B cell (primary cell): ENCODE data around the gene CTRB2. TPM values are rescaled to one million over a fixed set of nuclear protein-coding genes. Genes with fewer than 3 reads are reported as not detected.

Experiments used
- ATAC-seq: fragments of 200-7000 bp; cut with Tn5 transposase; one replicate; pipeline ENCODE4 v1.10.0; 2021; ENCODE audit warnings: low read depth, mild to moderate bottlenecking, moderate number of reproducible peaks, moderate library complexity
- CTCF ChIA-PET: fragments of 350-600 bp; sonication (Branson Sonifier 250); formaldehyde crosslinking; loops from one replicate; lab custom pipeline; 2021; ENCODE audit warnings: antibody characterized with exemption, inconsistent platforms; lab: Charles Lee
- POLR2A ChIA-PET: fragments of 350-600 bp; sonication (Branson Sonifier 250); formaldehyde crosslinking; loops from one replicate; lab custom pipeline; 2021; ENCODE audit warnings: antibody characterized with exemption; lab: Charles Lee
- DNase-seq: peaks from one replicate; pipeline ENCODE4 v3.0.0; 2013
- H2AFZ ChIP-seq: 2 replicates; pipeline ENCODE4 v1.6.1; 2012; ENCODE audit warnings: mild to moderate bottlenecking, low read depth, low read length; ENCODE audit not compliant: insufficient read depth, poor library complexity, severe bottlenecking
- H3K27ac ChIP-seq, 2 donors: 1 replicate in 1 of 2; 2 replicates in 1 of 2; pipeline ENCODE4 v1.5.1; 2012 to 2013; ENCODE audit warnings: low read length in 2 of 2, mild to moderate bottlenecking in 2 of 2, moderate library complexity in 1 of 2
- H3K27me3 ChIP-seq, 4 experiments: fragments of 200-600 bp in 1 of 4; sonication (generic) in 1 of 4; replicated peaks in 1 of 4; 1 replicate in 2 of 4; 2 replicates in 2 of 4; pipeline versions ENCODE4 v1.6.1 to v1.7.0; 2013 to 2016; ENCODE audit warnings: low read length in 3 of 4, mild to moderate bottlenecking in 2 of 4, mixed read lengths in 1 of 4, moderate library complexity in 1 of 4; ENCODE audit not compliant: insufficient read depth in 4 of 4, control insufficient read depth in 3 of 4; ENCODE audit errors: control extremely low read depth in 1 of 4
- H3K36me3 ChIP-seq, 2 experiments: replicated peaks in 1 of 2; 1 replicate in 1 of 2; 2 replicates in 1 of 2; pipeline versions ENCODE4 v1.6.1 to v1.7.1; 2013; ENCODE audit warnings: low read length in 1 of 2; ENCODE audit not compliant: insufficient read depth in 2 of 2, control insufficient read depth in 1 of 2; ENCODE audit errors: control extremely low read depth in 1 of 2, extremely low read depth in 1 of 2
- H3K4me1 ChIP-seq, 2 donors: fragments of 200-600 bp in 1 of 2; sonication (generic) in 1 of 2; 1 replicate in 1 of 2; 2 replicates in 1 of 2; pipeline versions ENCODE4 v1.5.1 to v1.6.1; 2013 to 2017; ENCODE audit warnings: low read length in 2 of 2; ENCODE audit not compliant: control insufficient read depth in 2 of 2, insufficient read depth in 2 of 2
- H3K4me2 ChIP-seq: replicated peaks from 2 replicates; pipeline ENCODE3; 2012; ENCODE audit warnings: mild to moderate bottlenecking, low read depth, low read length; ENCODE audit not compliant: poor library complexity, severe bottlenecking
- H3K4me3 ChIP-seq, 5 experiments: fragments of 200-600 bp in 1 of 5; sonication (generic) in 1 of 5; 1 replicate in 3 of 5; 2 replicates in 2 of 5; pipeline versions ENCODE4 v1.5.1 to v1.7.0; 2011 to 2016; ENCODE audit warnings: low read length in 4 of 5, mild to moderate bottlenecking in 4 of 5, low read depth in 2 of 5, control low read depth in 1 of 5, moderate library complexity in 1 of 5; ENCODE audit not compliant: insufficient read depth in 1 of 5; ENCODE audit errors: control extremely low read depth in 1 of 5, extremely low read depth in 1 of 5
- H3K79me2 ChIP-seq: fragments of 200-600 bp; sonication (generic); one replicate; pipeline ENCODE4 v1.6.0; 2016; ENCODE audit warnings: low read length; ENCODE audit not compliant: control insufficient read depth, insufficient read depth
- H3K9ac ChIP-seq: fragments of 200-600 bp; sonication (generic); 2 replicates; pipeline ENCODE4 v1.6.1; 2017; ENCODE audit warnings: mild to moderate bottlenecking, low read length, moderate library complexity
- H3K9me3 ChIP-seq, 3 donors: one replicate each; pipeline versions ENCODE4 v1.6.1 to v1.7.1; 2013; ENCODE audit warnings: low read length in 2 of 3; ENCODE audit not compliant: control insufficient read depth in 2 of 3, insufficient read depth in 1 of 3; ENCODE audit errors: control extremely low read depth in 1 of 3
- H4K20me1 ChIP-seq: 2 replicates; pipeline ENCODE4 v1.6.0; 2012; ENCODE audit warnings: mild to moderate bottlenecking, low read length; ENCODE audit not compliant: insufficient read depth, control insufficient read depth, poor library complexity, severe bottlenecking
- H3K27ac Mint-ChIP-seq: one replicate; pipeline ENCODE4 v1.8.0; 2021; ENCODE audit warnings: mixed read lengths
- H3K27me3 Mint-ChIP-seq: one replicate; pipeline ENCODE4 v1.8.0; 2021; ENCODE audit warnings: mixed read lengths
- H3K4me1 Mint-ChIP-seq: one replicate; pipeline ENCODE4 v1.8.0; 2021; ENCODE audit warnings: mixed read lengths
- H3K4me3 Mint-ChIP-seq: one replicate; pipeline ENCODE4 v1.8.0; 2021; ENCODE audit warnings: mixed read lengths
- H3K9me3 Mint-ChIP-seq: one replicate; pipeline ENCODE4 v1.8.0; 2022; ENCODE audit warnings: mixed read lengths; ENCODE audit not compliant: insufficient read depth
- EZH2 ChIP-seq: IDR thresholded peaks from 2 replicates; pipeline ENCODE4 v1.6.1; 2012; ENCODE audit warnings: borderline replicate concordance, low read depth, mild to moderate bottlenecking, moderate library complexity, low read length; ENCODE audit not compliant: insufficient read depth, poor library complexity, severe bottlenecking
- WGBS: methylation state at CpG from one replicate; pipeline ENCODE4 v1.1.5; 2013; ENCODE audit warnings: missing lambda C conversion rate; ENCODE audit not compliant: insufficient coverage; 5-methylcytosine and 5-hydroxymethylcytosine counted together
- intact Hi-C: fragments of 100-400 bp; cut with micrococcal nuclease; formaldehyde crosslinking; loops from one replicate; pipeline ENCODE4 v1.10.0; 2022
- polyA plus RNA-seq: library from polyadenylated mRNA; depleted of rRNA; stranded (reverse); fragments of >200 nt; gene quantifications from 2 replicates; pipeline ENCODE4 v1.2.3, GENCODE V29; 2012
- total RNA-seq, 2 donors: library from RNA; stranded (reverse); fragments of 120-200 nt in 1 of 2; gene quantifications; 1 replicate in 1 of 2; 2 replicates in 1 of 2; pipeline versions ENCODE4 v1.2.3 to v1.2.4, GENCODE V29; 2013 to 2022
- TF ChIP-seq, protein P1 (sequence below): fragments of 200-600 bp; IDR thresholded peaks from one replicate; pipeline ENCODE4 v1.8.0; 2022; ENCODE audit warnings: antibody characterized with exemption, mild to moderate bottlenecking

CTRB2 gene
- total and polyA plus RNA-seq, 2 donors (not counting 1 experiment from before 2014, with no cell fraction given) = not detected

GRCh38 chr16:75251280-75252048 lies 44.5 kb upstream of the CTRB2 start, which contains the start of gene BCAR1:
TSS of gene BCAR1 (minus strand) at chr16:75251624. CDS start at chr16:75251482, 142 bp downstream.
- Mint-ChIP-seq H3K27ac (no peak within 1 kb of the TSS), H3K4me3 (peak within 1 kb of the TSS; percentile 77), H3K4me1 (peaks cover 13% of the 10 kb centered on the region), H3K9me3 (no peaks in the 10 kb centered on the region), H3K27me3 (peaks cover 53% of the 10 kb centered on the region)
- Histone ChIP-seq H3K4me1 (peaks cover 13 to 20% of the 10 kb centered on the region in 2 donors), H3K27me3 (peaks cover 0 to 80% (median 35%) of the 10 kb centered on the region in 4 experiments), H3K9me3 (peaks cover 0 to 13% (median 0%) of the 10 kb centered on the region in 3 donors), H3K9ac (peak within 1 kb of the TSS; percentile 26), H2AFZ (no peak within 1 kb of the TSS), H3K27ac (no peak within 1 kb of the TSS), H3K4me3 (peak within 1 kb of the TSS in 3 of 5 experiments; percentile 11 to 50 (median 33)), H3K79me2 (no peaks in the 10 kb centered on the region), H4K20me1 (peaks cover 8% of the 10 kb centered on the region), H3K4me2 (peak within 1 kb of the TSS; percentile 70), H3K36me3 (no peaks in the 10 kb centered on the region)
- POLR2A ChIA-PET = no interaction called here
- DNase-seq (no peak), ATAC-seq (no peak)
- CTCF ChIA-PET = interaction anchor here (1.8 kb wide), 1 partner anchor 17 kb away, joined by 4 read pairs; no protein-coding TSS in a partner anchor
- peak; percentile 49 for TF ChIP-seq EZH2
- TF ChIP-seq, protein P1, sequence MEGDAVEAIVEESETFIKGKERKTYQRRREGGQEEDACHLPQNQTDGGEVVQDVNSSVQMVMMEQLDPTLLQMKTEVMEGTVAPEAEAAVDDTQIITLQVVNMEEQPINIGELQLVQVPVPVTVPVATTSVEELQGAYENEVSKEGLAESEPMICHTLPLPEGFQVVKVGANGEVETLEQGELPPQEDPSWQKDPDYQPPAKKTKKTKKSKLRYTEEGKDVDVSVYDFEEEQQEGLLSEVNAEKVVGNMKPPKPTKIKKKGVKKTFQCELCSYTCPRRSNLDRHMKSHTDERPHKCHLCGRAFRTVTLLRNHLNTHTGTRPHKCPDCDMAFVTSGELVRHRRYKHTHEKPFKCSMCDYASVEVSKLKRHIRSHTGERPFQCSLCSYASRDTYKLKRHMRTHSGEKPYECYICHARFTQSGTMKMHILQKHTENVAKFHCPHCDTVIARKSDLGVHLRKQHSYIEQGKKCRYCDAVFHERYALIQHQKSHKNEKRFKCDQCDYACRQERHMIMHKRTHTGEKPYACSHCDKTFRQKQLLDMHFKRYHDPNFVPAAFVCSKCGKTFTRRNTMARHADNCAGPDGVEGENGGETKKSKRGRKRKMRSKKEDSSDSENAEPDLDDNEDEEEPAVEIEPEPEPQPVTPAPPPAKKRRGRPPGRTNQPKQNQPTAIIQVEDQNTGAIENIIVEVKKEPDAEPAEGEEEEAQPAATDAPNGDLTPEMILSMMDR = no peak
- intact Hi-C loops = no loop called here
- 4% methylated on average over 80 of the region's 84 CpGs for WGBS

DNA sequence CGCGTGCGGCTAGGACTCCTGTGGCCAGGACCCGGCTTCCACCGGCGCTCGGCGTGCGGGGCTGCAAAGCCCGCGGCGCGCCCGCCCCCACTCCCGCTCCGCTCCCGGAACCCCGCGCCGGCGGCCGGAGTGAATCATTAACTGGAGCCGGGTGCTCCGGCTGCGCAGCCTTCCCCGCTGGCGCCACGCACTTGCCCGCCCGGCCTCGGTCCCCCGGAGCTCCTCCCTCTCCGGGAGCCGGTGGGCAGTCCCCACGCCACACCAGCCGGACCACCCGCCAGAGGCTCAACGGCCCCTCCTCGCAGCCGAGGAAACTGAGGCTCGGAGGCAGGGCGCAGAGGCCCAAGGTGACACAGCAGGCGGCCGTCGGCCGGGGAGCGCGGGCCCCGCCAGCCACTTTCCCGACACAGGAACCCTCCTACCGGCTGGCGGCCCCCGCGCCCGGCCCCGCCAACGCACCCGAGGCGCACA lies 43.9 kb upstream of the CTRB2 start:
- peak overlapping the region; percentile 62 for H3K4me3 Mint-ChIP-seq
- Histone ChIP-seq H4K20me1 (peaks cover 8% of the 10 kb centered on the region), H3K4me3 (peak overlapping the region in 3 of 5 experiments; percentile 11 to 50 (median 33)), H3K79me2 (no peaks in the 10 kb centered on the region), H3K36me3 (no peaks in the 10 kb centered on the region), H3K9ac (peak overlapping the region; percentile 26), H3K4me1 (peaks cover 13 to 20% of the 10 kb centered on the region in 2 donors), H3K27ac (no peak overlapping the region), H3K9me3 (peaks cover 0 to 13% (median 0%) of the 10 kb centered on the region in 3 donors), H3K4me2 (peak overlapping the region; percentile 70), H2AFZ (no peak overlapping the region), H3K27me3 (peaks cover 0 to 80% (median 34%) of the 10 kb centered on the region in 4 experiments)
- peaks cover 59% of the 10 kb centered on the region for H3K27me3 Mint-ChIP-seq
- 2% methylated on average over 59 of the region's 59 CpGs for WGBS
- ChIA-PET CTCF (interaction anchor here (1.8 to 2.0 kb wide), 2 partner anchors 16 to 135 kb away, joined by 4 to 7 read pairs; no protein-coding TSS in a partner anchor), POLR2A (no interaction called here)
- H3K4me1 Mint-ChIP-seq = peaks cover 13% of the 10 kb centered on the region
- no peaks in the 10 kb centered on the region for H3K9me3 Mint-ChIP-seq
- ATAC-seq (no peak), DNase-seq (no peak)
- TF ChIP-seq, protein P1 = no peak
- peak; percentile 92 for TF ChIP-seq EZH2
- H3K27ac Mint-ChIP-seq = no peak overlapping the region
- intact Hi-C loops = no loop called here
